ENCODE data around the gene SPSB1. TPM values are rescaled to one million over a fixed set of nuclear protein-coding genes. Genes with fewer than 3 reads are reported as not detected.

The SPSB1 gene
- total RNA-seq, 1 donor from 2014 or later: 1.3 TPM

DNA sequence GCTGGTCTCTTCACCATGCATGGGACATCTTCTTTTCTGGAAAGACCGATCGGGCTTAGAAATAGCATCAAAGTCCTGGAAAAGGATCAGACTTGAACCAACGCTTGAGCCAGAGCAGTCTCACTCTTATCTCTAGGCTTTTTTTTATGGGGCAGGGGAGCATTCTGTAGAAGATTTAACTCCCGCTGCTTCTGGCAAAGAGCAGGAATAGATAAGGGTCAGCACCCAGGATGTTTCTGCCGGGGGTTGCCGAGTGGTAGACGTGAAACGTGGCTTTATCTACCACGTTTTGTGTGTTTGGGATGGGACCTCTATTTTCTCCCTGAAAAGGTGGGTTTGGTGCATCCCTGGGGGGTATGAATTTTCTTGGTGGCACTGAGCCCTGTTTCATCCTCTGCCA, 18.8 kb downstream of the SPSB1 start:
- H3K4me3 Mint-ChIP-seq: no peak overlapping the region
- H3K27me3 Mint-ChIP-seq (ENCODE audit: low read depth): no peaks in the 10 kb centered on the region
- no peaks in the 10 kb centered on the region for H3K36me3 Mint-ChIP-seq (ENCODE audit: low read depth)
- H3K27ac Mint-ChIP-seq (ENCODE audit: unreplicated experiment): no peak overlapping the region
- TF ChIP-seq, protein P1, sequence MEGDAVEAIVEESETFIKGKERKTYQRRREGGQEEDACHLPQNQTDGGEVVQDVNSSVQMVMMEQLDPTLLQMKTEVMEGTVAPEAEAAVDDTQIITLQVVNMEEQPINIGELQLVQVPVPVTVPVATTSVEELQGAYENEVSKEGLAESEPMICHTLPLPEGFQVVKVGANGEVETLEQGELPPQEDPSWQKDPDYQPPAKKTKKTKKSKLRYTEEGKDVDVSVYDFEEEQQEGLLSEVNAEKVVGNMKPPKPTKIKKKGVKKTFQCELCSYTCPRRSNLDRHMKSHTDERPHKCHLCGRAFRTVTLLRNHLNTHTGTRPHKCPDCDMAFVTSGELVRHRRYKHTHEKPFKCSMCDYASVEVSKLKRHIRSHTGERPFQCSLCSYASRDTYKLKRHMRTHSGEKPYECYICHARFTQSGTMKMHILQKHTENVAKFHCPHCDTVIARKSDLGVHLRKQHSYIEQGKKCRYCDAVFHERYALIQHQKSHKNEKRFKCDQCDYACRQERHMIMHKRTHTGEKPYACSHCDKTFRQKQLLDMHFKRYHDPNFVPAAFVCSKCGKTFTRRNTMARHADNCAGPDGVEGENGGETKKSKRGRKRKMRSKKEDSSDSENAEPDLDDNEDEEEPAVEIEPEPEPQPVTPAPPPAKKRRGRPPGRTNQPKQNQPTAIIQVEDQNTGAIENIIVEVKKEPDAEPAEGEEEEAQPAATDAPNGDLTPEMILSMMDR (conservative IDR thresholded peaks at IDR 0.05): no peak
- H3K9me3 Mint-ChIP-seq: no peaks in the 10 kb centered on the region
- DNase-seq (ENCODE audit: low read depth, low spot score): no peak
- no peaks in the 10 kb centered on the region for H3K4me1 Mint-ChIP-seq

DNA sequence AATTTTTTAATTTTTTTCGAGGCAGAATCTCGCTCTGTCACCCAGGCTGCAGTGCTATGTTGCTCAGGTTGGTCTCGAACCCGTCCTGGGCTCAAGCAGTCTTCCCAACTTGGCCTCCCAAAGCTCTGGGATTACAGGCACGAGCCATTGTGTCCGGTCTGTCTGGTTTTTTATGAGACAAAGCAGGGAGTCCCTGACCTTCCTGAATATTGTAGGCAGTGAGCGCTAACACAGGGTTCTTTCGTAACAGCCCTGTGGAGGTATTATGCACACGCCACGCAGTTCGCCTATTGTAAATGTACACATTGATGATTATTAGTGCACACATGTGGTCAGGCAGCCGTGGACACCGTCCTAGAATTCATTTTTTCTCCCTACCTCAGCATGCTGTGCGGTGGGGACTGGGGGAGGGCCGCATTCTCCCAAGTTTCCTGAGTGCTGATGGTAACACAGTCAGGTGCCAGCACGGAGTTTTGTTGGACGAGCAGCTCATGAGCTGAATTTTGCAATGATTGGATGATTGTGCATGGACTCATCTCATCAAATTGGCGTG, 19.6 kb downstream of the SPSB1 start:
- Mint-ChIP-seq H3K36me3 (ENCODE audit: low read depth) (no peaks in the 10 kb centered on the region), H3K9me3 (no peaks in the 10 kb centered on the region), H3K27me3 (ENCODE audit: low read depth) (no peaks in the 10 kb centered on the region), H3K4me1 (no peaks in the 10 kb centered on the region), H3K4me3 (no peak overlapping the region), H3K27ac (ENCODE audit: unreplicated experiment) (no peak overlapping the region)
- no peak for DNase-seq (ENCODE audit: low read depth, low spot score)
- TF ChIP-seq, protein P1 (conservative IDR thresholded peaks at IDR 0.05): no peak

DNA sequence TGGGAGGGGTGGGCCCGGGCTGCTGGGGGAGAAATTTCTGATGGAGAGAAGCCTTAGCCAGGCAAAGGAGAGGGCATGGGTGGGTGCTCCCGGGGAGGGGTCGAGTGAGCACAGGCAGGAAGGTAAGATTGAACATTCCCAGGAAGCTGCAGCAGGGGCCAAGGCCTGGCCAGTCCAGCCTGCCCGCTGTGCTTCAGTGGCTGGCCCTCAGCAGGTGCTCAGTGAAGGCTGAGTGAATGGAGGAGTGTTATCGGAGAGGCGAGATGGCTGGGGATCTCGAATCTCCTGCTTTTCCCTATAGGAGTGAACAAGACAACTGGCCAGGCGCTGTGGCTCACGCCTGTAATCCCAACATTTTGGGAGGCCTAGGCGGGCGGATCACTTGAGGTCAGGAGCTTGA, 20.9 kb downstream of the SPSB1 start:
- no peaks in the 10 kb centered on the region for H3K36me3 Mint-ChIP-seq (ENCODE audit: low read depth)
- no peak for DNase-seq (ENCODE audit: low read depth, low spot score)
- no peaks in the 10 kb centered on the region for H3K4me1 Mint-ChIP-seq
- no peaks in the 10 kb centered on the region for H3K27me3 Mint-ChIP-seq (ENCODE audit: low read depth)
- H3K9me3 Mint-ChIP-seq: no peaks in the 10 kb centered on the region
- no peak overlapping the region for H3K27ac Mint-ChIP-seq (ENCODE audit: unreplicated experiment)
- H3K4me3 Mint-ChIP-seq: no peak overlapping the region
- TF ChIP-seq, protein P1 (conservative IDR thresholded peaks at IDR 0.05): no peak

DNA sequence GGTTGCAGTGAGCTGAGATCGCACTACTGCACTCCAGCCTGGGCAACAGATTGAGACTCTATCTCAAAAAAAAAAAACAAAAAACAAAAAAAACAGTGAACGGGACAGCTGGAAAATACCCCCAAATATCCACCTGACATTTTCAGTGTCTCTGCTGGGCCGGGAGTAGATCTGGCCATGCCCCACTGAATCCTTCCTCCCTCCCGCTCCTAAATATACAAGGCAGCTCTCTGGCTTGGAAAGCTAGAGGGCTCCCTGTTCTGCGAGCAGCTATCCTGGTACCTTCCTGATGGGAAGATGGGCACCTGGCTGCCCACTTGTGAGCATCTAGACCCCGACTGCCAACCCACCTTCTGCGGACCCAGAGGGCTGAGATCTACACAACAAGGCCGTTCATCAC, 21.4 kb downstream of the SPSB1 start:
- Mint-ChIP-seq H3K27me3 (ENCODE audit: low read depth) (no peaks in the 10 kb centered on the region), H3K4me1 (no peaks in the 10 kb centered on the region), H3K9me3 (no peaks in the 10 kb centered on the region), H3K4me3 (no peak overlapping the region), H3K36me3 (ENCODE audit: low read depth) (no peaks in the 10 kb centered on the region), H3K27ac (ENCODE audit: unreplicated experiment) (no peak overlapping the region)
- TF ChIP-seq, protein P1 (conservative IDR thresholded peaks at IDR 0.05): no peak
- no peak for DNase-seq (ENCODE audit: low read depth, low spot score)

DNA sequence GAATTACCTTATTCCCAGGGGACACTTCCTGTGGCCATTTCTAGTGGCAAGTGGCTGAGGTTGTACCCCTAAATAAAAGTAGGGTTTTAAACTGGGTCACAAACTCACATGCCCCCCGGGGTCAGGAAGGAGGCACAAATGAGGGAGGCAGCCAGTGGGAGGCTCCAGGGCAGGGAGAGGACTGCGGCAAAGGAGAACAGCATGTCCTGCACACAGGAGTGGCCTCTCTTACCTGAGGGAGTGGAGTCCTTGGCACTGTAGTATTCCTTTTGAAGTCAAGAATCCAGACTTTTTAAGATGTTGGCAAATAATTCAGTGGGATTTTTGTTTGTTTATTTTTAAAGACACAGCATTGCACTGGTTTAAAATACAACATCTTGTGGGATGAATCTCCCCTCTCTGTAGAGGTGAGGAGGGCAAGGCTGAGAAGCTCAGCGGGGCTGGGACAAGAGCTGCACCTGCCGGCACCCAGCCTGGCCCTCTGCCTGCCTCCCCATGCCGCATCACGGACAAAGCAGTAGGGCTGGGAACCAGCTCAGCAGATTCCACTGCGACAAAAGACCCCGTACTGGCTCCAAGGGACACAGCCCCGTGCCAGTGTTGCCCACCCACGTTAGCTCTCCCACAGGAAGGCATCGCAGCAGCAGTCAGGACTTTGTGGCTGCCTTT, 22.2 kb downstream of the SPSB1 start:
- no peaks in the 10 kb centered on the region for H3K27me3 Mint-ChIP-seq (ENCODE audit: low read depth)
- no peak for DNase-seq (ENCODE audit: low read depth, low spot score)
- no peak overlapping the region for H3K27ac Mint-ChIP-seq (ENCODE audit: unreplicated experiment)
- no peaks in the 10 kb centered on the region for H3K9me3 Mint-ChIP-seq
- no peaks in the 10 kb centered on the region for H3K36me3 Mint-ChIP-seq (ENCODE audit: low read depth)
- no peaks in the 10 kb centered on the region for H3K4me1 Mint-ChIP-seq
- no peak overlapping the region for H3K4me3 Mint-ChIP-seq
- TF ChIP-seq, protein P1 (conservative IDR thresholded peaks at IDR 0.05): no peak
